GM12878 (cell line): ENCODE data around the gene RIF1. TPM values are rescaled to one million over a fixed set of nuclear protein-coding genes. Genes with fewer than 3 reads are reported as not detected.

Experiments used
- ATAC-seq: fragments of 200-7000 bp; cut with Tn5 transposase; 3 replicates; pipeline ENCODE4 v1.9.1; 2020; ENCODE audit warnings: mild to moderate bottlenecking, moderate library complexity
- BruUV-seq: library from RNA; stranded (reverse); fragments of 400-500 nt; replicated peaks from 2 replicates; lab custom pipeline; 2021; lab: Mats Ljungman, UMichigan
- CTCF ChIA-PET: fragments of 300-600 bp; sonication (Branson Sonifier 250); formaldehyde crosslinking; extraction: SDS; loops from one replicate; lab custom pipeline; 2021; ENCODE audit warnings: inconsistent platforms; lab: Yijun Ruan, JAX
- POLR2A ChIA-PET: fragments of 350-600 bp; formaldehyde crosslinking; extraction: SDS; loops from one replicate; lab custom pipeline; 2021; ENCODE audit warnings: inconsistent platforms; lab: Charles Lee
- RAD21 ChIA-PET: fragments of 300-600 bp; sonication (Branson Sonifier 250); formaldehyde crosslinking; loops from one replicate; lab custom pipeline; 2023; ENCODE audit warnings: antibody characterized with exemption; ENCODE audit not compliant: unreplicated experiment; lab: Charles Lee
- SMC1A ChIA-PET: fragments of 300-600 bp; sonication (Branson Sonifier 250); formaldehyde crosslinking; loops from one replicate; lab custom pipeline; 2023; ENCODE audit not compliant: unreplicated experiment, uncharacterized antibody; lab: Charles Lee
- DNase-seq: peaks from one replicate; pipeline ENCODE4 v3.0.0-alpha.2; 2011; ENCODE audit warnings: low read depth, low spot score
- FAIRE-seq: peaks from 3 replicates; lab custom pipeline; 2011; peaks lifted over from hg19 to GRCh38; lab: Jason Lieb, UNC
- H2AFZ ChIP-seq: 2 replicates; pipeline ENCODE4 v1.6.0; 2011; ENCODE audit warnings: low read depth, low read length, control low read depth; ENCODE audit not compliant: control insufficient read depth
- H3K27ac ChIP-seq: 2 replicates; pipeline ENCODE4 v1.5.1; 2011; ENCODE audit warnings: control low read depth; ENCODE audit not compliant: control insufficient read depth, insufficient read depth
- H3K27me3 ChIP-seq, 2 experiments: replicated peaks in 1 of 2; 2 replicates each; pipeline versions ENCODE4 v1.6.0 to v1.6.1; 2011; ENCODE audit warnings: low read length in 1 of 2; ENCODE audit not compliant: control insufficient read depth in 2 of 2, insufficient read depth in 2 of 2
- H3K36me3 ChIP-seq, 2 experiments: 2 replicates each; pipeline ENCODE4 v1.5.1; 2011; ENCODE audit warnings: low read length in 1 of 2; ENCODE audit not compliant: control insufficient read depth in 2 of 2, insufficient read depth in 2 of 2
- H3K4me1 ChIP-seq: 2 replicates; pipeline ENCODE4 v1.6.1; 2011; ENCODE audit warnings: mild to moderate bottlenecking, low read length, moderate library complexity, mixed read lengths; ENCODE audit not compliant: control insufficient read depth, insufficient read depth
- H3K4me2 ChIP-seq: 2 replicates; pipeline ENCODE4 v1.6.0; 2011; ENCODE audit warnings: control low read depth; ENCODE audit not compliant: control insufficient read depth, insufficient read depth
- H3K4me3 ChIP-seq: fragments of 200-600 bp; sonication (generic); 2 replicates; pipeline ENCODE4 v1.5.1; 2016
- H3K79me2 ChIP-seq: 2 replicates; pipeline ENCODE4 v1.6.0; 2011; ENCODE audit warnings: low read length; ENCODE audit not compliant: control insufficient read depth, insufficient read depth
- H3K9ac ChIP-seq: 2 replicates; pipeline ENCODE4 v1.8.0; 2011; ENCODE audit warnings: low read length, control low read depth, mixed read lengths; ENCODE audit not compliant: control insufficient read depth, insufficient read depth
- H3K9me3 ChIP-seq: replicated peaks from 3 replicates; pipeline ENCODE4 v1.5.1; 2011; ENCODE audit warnings: mild to moderate bottlenecking, low read length; ENCODE audit not compliant: control insufficient read depth, insufficient read depth
- H4K20me1 ChIP-seq: 2 replicates; pipeline ENCODE4 v1.6.0; 2011; ENCODE audit not compliant: control insufficient read depth, insufficient read depth
- CEBPB ChIP-seq, 2 experiments: fragments of 150-350 bp in 1 of 2; IDR thresholded peaks; 2 replicates each; pipeline ENCODE4 v1.6.1; 2012 to 2014; ENCODE audit warnings: low read depth in 2 of 2, low read length in 2 of 2, borderline replicate concordance in 1 of 2, inconsistent platforms in 1 of 2
- CHD4 ChIP-seq: fragments of 200-600 bp; sonication (generic); IDR thresholded peaks from 2 replicates; pipeline ENCODE4 v1.6.1; 2016; ENCODE audit warnings: mild to moderate bottlenecking
- HDAC6 ChIP-seq: fragments of 200-600 bp; sonication (generic); IDR thresholded peaks from one replicate; pipeline ENCODE4 v1.8.0; 2017; ENCODE audit warnings: antibody characterized with exemption; ENCODE audit not compliant: unreplicated experiment
- KLF5 ChIP-seq: fragments of 450-650 bp; IDR thresholded peaks from 2 replicates; pipeline ENCODE4 v1.6.1; 2014; ENCODE audit warnings: mild to moderate bottlenecking; ENCODE audit not compliant: partially characterized antibody
- NBN ChIP-seq: fragments of 450-650 bp; IDR thresholded peaks from 2 replicates; pipeline ENCODE4 v1.6.1; 2016
- PAX8 ChIP-seq: fragments of 450-650 bp; IDR thresholded peaks from 2 replicates; pipeline ENCODE4 v1.6.1; 2017; ENCODE audit warnings: mild to moderate bottlenecking, moderate library complexity
- POU2F2 ChIP-seq: IDR thresholded peaks from 3 replicates; pipeline ENCODE4 v1.6.1; 2011; ENCODE audit warnings: low read depth, mild to moderate bottlenecking, low read length, borderline replicate concordance
- STAT1 ChIP-seq: fragments of 450-650 bp; conservative IDR thresholded peaks from 2 replicates; pipeline ENCODE4 v1.6.1; 2014; ENCODE audit warnings: antibody characterized with exemption, mild to moderate bottlenecking
- ZNF24 ChIP-seq: fragments of 450-650 bp; IDR thresholded peaks from 2 replicates; pipeline ENCODE4 v1.6.1; 2017; ENCODE audit warnings: antibody characterized with exemption, mild to moderate bottlenecking
- WGBS: methylation state at CpG from one replicate; pipeline ENCODE4 v1.1.6; 2016; ENCODE audit warnings: low lambda C conversion rate; ENCODE audit not compliant: insufficient replicate concordance, insufficient coverage; ENCODE audit errors: missing lambda C conversion rate; 5-methylcytosine and 5-hydroxymethylcytosine counted together
- in situ Hi-C: fragments of 300-500 bp; cut with MboI; formaldehyde crosslinking; loops from 9 replicates; pipeline ENCODE4 v1.14.3; 2018; ENCODE audit warnings: mixed read lengths
- intact Hi-C: fragments of 100-400 bp; cut with micrococcal nuclease; formaldehyde crosslinking; loops from one replicate; pipeline ENCODE4 v1.14.2; 2022; ENCODE audit not compliant: unreplicated experiment
- polyA plus RNA-seq, 11 experiments: library from polyadenylated mRNA; depleted of rRNA in 4 of 11; unstranded in 6 of 11; stranded (reverse) in 5 of 11; fragments of >200 nt; fragmentation: Nextera tagmentation in 4 of 11; fragmentation: Illumina TruSeq in 1 of 11; extraction: Ambion mirVana in 4 of 11; extraction: Trizol in 1 of 11; gene quantifications; 1 replicate in 1 of 11; 2 replicates in 10 of 11; pipeline versions ENCODE4 v1.2.1 to v1.2.3, GENCODE V29; 2011 to 2016; ENCODE audit warnings: inconsistent platforms in 2 of 11, missing spikeins in 2 of 11, low read depth in 1 of 11
- total RNA-seq, 4 experiments: library from RNA; depleted of rRNA in 3 of 4; stranded (reverse); fragments of >200 nt in 3 of 4; fragmentation: Illumina TruSeq in 1 of 4; extraction: Trizol in 1 of 4; gene quantifications; 2 replicates each; pipeline versions ENCODE4 v1.2.1 to v1.2.3, GENCODE V29; 2013 to 2021
- TF ChIP-seq, protein P1 (sequence below): fragments of 450-650 bp; formaldehyde crosslinking; IDR thresholded peaks from 2 replicates; pipeline ENCODE4 v1.5.0; 2022; ENCODE audit warnings: mild to moderate bottlenecking, missing genetic modification characterization
- TF ChIP-seq, protein P2 (sequence below): fragments of 150-350 bp; IDR thresholded peaks from 2 replicates; pipeline ENCODE4 v1.6.1; 2014; ENCODE audit warnings: mild to moderate bottlenecking, low read depth, low read length
- TF ChIP-seq, protein P3 (sequence below): IDR thresholded peaks from 2 replicates; pipeline ENCODE4 v1.6.1; 2012; ENCODE audit warnings: improper control_type of control experiment, low read depth, low read length; ENCODE audit not compliant: insufficient replicate concordance
- TF ChIP-seq, protein P4 (sequence below), 3 experiments: IDR thresholded peaks in 2 of 3; conservative IDR thresholded peaks in 1 of 3; 2 replicates each; pipeline ENCODE4 v1.5.1; 2011; ENCODE audit warnings: low read depth in 3 of 3, low read length in 3 of 3, mild to moderate bottlenecking in 3 of 3, control low read depth in 2 of 3, moderate library complexity in 2 of 3, inconsistent platforms in 1 of 3, mixed read lengths in 1 of 3; ENCODE audit not compliant: control insufficient read depth in 2 of 3, insufficient read depth in 1 of 3; ENCODE audit errors: extremely low read depth in 1 of 3

The RIF1 gene
- total and polyA plus RNA-seq, 10 of the 15 experiments (the other 5 are each of a cell fraction or from before 2014, with no cell fraction given), result 6.3 to 63.2 (median 34.4) TPM

DNA sequence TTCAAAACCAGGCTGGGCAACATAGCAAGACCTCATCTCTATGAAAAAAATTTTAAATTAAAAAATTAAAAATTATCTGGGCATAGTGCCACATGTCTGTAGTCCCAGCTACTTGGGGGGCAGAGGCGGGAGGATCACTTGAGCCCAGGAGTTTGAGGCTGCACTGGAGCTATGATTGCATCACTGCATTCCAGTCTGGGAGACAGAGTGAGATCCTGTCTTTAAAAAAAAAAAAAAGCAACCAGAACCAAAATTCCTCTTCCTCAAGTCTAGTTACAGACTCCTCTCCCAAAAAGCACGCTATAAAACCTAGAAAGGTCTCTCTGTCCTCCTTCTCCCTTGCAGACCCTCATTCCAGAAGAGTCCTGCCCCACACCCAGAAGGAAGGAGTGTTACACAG lies 28.4 kb upstream of the RIF1 start:
- no peaks in the 10 kb centered on the region for H3K4me1 ChIP-seq
- H3K9ac ChIP-seq, result no peak overlapping the region
- no peak for FAIRE-seq
- H2AFZ ChIP-seq, result no peak overlapping the region
- H3K4me3 ChIP-seq, result no peak overlapping the region
- ChIA-PET RAD21 (interaction anchor here (0.6 kb wide), 1 partner anchor 100 kb away, joined by 3 read pairs; no protein-coding TSS in a partner anchor), SMC1A (no interaction called here), POLR2A (interaction anchor here (0.5 kb wide), 1 partner anchor 56 kb away, joined by 3 read pairs; no protein-coding TSS in a partner anchor), CTCF (no interaction called here)
- intact Hi-C loops (no loop called here), in situ Hi-C loops (no loop called here)
- no peaks in the 10 kb centered on the region for H3K27me3 ChIP-seq
- H3K4me2 ChIP-seq, result no peak overlapping the region
- H3K9me3 ChIP-seq, result no peaks in the 10 kb centered on the region
- BruUV-seq, result no TSS peak
- H3K79me2 ChIP-seq, result no peaks in the 10 kb centered on the region
- WGBS, result 100% methylated on average over 2 of the region's 2 CpGs
- H3K36me3 ChIP-seq, result no peaks in the 10 kb centered on the region
- H4K20me1 ChIP-seq, result no peaks in the 10 kb centered on the region
- no peak overlapping the region for H3K27ac ChIP-seq
- no peak for DNase-seq
- no peak for ATAC-seq
- TF ChIP-seq, protein P1, sequence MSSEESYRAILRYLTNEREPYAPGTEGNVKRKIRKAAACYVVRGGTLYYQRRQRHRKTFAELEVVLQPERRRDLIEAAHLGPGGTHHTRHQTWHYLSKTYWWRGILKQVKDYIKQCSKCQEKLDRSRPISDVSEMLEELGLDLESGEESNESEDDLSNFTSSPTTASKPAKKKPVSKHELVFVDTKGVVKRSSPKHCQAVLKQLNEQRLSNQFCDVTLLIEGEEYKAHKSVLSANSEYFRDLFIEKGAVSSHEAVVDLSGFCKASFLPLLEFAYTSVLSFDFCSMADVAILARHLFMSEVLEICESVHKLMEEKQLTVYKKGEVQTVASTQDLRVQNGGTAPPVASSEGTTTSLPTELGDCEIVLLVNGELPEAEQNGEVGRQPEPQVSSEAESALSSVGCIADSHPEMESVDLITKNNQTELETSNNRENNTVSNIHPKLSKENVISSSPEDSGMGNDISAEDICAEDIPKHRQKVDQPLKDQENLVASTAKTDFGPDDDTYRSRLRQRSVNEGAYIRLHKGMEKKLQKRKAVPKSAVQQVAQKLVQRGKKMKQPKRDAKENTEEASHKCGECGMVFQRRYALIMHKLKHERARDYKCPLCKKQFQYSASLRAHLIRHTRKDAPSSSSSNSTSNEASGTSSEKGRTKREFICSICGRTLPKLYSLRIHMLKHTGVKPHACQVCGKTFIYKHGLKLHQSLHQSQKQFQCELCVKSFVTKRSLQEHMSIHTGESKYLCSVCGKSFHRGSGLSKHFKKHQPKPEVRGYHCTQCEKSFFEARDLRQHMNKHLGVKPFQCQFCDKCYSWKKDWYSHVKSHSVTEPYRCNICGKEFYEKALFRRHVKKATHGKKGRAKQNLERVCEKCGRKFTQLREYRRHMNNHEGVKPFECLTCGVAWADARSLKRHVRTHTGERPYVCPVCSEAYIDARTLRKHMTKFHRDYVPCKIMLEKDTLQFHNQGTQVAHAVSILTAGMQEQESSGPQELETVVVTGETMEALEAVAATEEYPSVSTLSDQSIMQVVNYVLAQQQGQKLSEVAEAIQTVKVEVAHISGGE (CRISPR knock-in tag), result no peak
- no peak for TF ChIP-seq POU2F2
- TF ChIP-seq KLF5, result no peak
- no peak for TF ChIP-seq STAT1
- TF ChIP-seq PAX8, result no peak
- TF ChIP-seq, protein P2, sequence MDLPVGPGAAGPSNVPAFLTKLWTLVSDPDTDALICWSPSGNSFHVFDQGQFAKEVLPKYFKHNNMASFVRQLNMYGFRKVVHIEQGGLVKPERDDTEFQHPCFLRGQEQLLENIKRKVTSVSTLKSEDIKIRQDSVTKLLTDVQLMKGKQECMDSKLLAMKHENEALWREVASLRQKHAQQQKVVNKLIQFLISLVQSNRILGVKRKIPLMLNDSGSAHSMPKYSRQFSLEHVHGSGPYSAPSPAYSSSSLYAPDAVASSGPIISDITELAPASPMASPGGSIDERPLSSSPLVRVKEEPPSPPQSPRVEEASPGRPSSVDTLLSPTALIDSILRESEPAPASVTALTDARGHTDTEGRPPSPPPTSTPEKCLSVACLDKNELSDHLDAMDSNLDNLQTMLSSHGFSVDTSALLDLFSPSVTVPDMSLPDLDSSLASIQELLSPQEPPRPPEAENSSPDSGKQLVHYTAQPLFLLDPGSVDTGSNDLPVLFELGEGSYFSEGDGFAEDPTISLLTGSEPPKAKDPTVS, result no peak
- TF ChIP-seq NBN, result no peak
- TF ChIP-seq, protein P3, sequence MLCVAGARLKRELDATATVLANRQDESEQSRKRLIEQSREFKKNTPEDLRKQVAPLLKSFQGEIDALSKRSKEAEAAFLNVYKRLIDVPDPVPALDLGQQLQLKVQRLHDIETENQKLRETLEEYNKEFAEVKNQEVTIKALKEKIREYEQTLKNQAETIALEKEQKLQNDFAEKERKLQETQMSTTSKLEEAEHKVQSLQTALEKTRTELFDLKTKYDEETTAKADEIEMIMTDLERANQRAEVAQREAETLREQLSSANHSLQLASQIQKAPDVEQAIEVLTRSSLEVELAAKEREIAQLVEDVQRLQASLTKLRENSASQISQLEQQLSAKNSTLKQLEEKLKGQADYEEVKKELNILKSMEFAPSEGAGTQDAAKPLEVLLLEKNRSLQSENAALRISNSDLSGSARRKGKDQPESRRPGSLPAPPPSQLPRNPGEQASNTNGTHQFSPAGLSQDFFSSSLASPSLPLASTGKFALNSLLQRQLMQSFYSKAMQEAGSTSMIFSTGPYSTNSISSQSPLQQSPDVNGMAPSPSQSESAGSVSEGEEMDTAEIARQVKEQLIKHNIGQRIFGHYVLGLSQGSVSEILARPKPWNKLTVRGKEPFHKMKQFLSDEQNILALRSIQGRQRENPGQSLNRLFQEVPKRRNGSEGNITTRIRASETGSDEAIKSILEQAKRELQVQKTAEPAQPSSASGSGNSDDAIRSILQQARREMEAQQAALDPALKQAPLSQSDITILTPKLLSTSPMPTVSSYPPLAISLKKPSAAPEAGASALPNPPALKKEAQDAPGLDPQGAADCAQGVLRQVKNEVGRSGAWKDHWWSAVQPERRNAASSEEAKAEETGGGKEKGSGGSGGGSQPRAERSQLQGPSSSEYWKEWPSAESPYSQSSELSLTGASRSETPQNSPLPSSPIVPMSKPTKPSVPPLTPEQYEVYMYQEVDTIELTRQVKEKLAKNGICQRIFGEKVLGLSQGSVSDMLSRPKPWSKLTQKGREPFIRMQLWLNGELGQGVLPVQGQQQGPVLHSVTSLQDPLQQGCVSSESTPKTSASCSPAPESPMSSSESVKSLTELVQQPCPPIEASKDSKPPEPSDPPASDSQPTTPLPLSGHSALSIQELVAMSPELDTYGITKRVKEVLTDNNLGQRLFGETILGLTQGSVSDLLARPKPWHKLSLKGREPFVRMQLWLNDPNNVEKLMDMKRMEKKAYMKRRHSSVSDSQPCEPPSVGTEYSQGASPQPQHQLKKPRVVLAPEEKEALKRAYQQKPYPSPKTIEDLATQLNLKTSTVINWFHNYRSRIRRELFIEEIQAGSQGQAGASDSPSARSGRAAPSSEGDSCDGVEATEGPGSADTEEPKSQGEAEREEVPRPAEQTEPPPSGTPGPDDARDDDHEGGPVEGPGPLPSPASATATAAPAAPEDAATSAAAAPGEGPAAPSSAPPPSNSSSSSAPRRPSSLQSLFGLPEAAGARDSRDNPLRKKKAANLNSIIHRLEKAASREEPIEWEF, result no peak
- no peak for TF ChIP-seq CHD4
- TF ChIP-seq ZNF24, result no peak
- no peak for TF ChIP-seq HDAC6
- TF ChIP-seq, protein P4, sequence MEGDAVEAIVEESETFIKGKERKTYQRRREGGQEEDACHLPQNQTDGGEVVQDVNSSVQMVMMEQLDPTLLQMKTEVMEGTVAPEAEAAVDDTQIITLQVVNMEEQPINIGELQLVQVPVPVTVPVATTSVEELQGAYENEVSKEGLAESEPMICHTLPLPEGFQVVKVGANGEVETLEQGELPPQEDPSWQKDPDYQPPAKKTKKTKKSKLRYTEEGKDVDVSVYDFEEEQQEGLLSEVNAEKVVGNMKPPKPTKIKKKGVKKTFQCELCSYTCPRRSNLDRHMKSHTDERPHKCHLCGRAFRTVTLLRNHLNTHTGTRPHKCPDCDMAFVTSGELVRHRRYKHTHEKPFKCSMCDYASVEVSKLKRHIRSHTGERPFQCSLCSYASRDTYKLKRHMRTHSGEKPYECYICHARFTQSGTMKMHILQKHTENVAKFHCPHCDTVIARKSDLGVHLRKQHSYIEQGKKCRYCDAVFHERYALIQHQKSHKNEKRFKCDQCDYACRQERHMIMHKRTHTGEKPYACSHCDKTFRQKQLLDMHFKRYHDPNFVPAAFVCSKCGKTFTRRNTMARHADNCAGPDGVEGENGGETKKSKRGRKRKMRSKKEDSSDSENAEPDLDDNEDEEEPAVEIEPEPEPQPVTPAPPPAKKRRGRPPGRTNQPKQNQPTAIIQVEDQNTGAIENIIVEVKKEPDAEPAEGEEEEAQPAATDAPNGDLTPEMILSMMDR (IDR thresholded peaks at IDR 0.05 in 2 of 3, conservative IDR thresholded peaks at IDR 0.05 in 1 of 3; ENCODE audit: control insufficient read depth in 2 of 3, extremely low read depth in 1 of 3, insufficient read depth in 1 of 3, low read depth in 3 of 3, low read length in 3 of 3), result no peak
- no peak for TF ChIP-seq CEBPB (IDR thresholded peaks at IDR 0.05; ENCODE audit: borderline replicate concordance in 1 of 2, low read depth in 2 of 2, low read length in 2 of 2)
